SK-N-SH treated with all-trans-retinoic acid at 6 μM for 48 hours (cell line): ENCODE measurements around the gene FFAR4.

ENCODE experiments used
- ATAC-seq: fragments of 200-7000 bp; cut with Tn5 transposase; 3 replicates; pipeline ENCODE4 v1.9.1; 2020; ENCODE audit warnings: mild to moderate bottlenecking, moderate library complexity
- ARNTL ChIP-seq: fragments of 450-650 bp; formaldehyde crosslinking; IDR thresholded peaks from 2 replicates; pipeline ENCODE4 v1.5.0; 2020; ENCODE audit warnings: low read depth, mild to moderate bottlenecking, moderate library complexity, borderline replicate concordance
- BACH2 ChIP-seq: fragments of 250-450 bp; sonication (Bioruptor Pico); IDR thresholded peaks from 2 replicates; pipeline ENCODE4 v1.9.0; 2021; ENCODE audit warnings: mild to moderate bottlenecking, borderline replicate concordance
- CREB5 ChIP-seq: fragments of 250-450 bp; sonication (Bioruptor Pico); IDR thresholded peaks from 2 replicates; pipeline ENCODE4 v1.5.1; 2020; ENCODE audit warnings: low read depth, mild to moderate bottlenecking, moderate library complexity
- CSDC2 ChIP-seq: fragments of 250-450 bp; sonication (Bioruptor Pico); IDR thresholded peaks from 2 replicates; pipeline ENCODE4 v1.5.0; 2020; ENCODE audit warnings: mild to moderate bottlenecking, moderate library complexity
- CSRNP3 ChIP-seq: fragments of 250-450 bp; sonication (Bioruptor Pico); IDR thresholded peaks from 2 replicates; pipeline ENCODE4 v1.5.1; 2021; ENCODE audit warnings: mild to moderate bottlenecking, moderate library complexity
- ESRRG ChIP-seq: fragments of 250-450 bp; sonication (Bioruptor Pico); IDR thresholded peaks from 2 replicates; pipeline ENCODE4 v1.6.1; 2021; ENCODE audit warnings: mild to moderate bottlenecking
- GLIS3 ChIP-seq: fragments of 250-450 bp; sonication (Bioruptor Pico); IDR thresholded peaks from 2 replicates; pipeline ENCODE4 v1.5.0; 2020; ENCODE audit warnings: mild to moderate bottlenecking, moderate library complexity
- ISL1 ChIP-seq: fragments of 250-450 bp; sonication (Bioruptor Pico); IDR thresholded peaks from 2 replicates; pipeline ENCODE4 v2.1.2; 2022; ENCODE audit warnings: mild to moderate bottlenecking, moderate library complexity
- OSR1 ChIP-seq: fragments of 250-450 bp; sonication (Bioruptor Pico); IDR thresholded peaks from 2 replicates; pipeline ENCODE4 v1.8.0; 2022; ENCODE audit warnings: moderate library complexity, mild to moderate bottlenecking, inconsistent platforms
- PATZ1 ChIP-seq: fragments of 250-450 bp; sonication (Bioruptor Pico); IDR thresholded peaks from 2 replicates; pipeline ENCODE4 v1.8.0; 2020; ENCODE audit warnings: mild to moderate bottlenecking, moderate library complexity, borderline replicate concordance
- POU6F1 ChIP-seq: fragments of 250-450 bp; sonication (Bioruptor Pico); IDR thresholded peaks from 2 replicates; pipeline ENCODE4 v1.8.0; 2021; ENCODE audit warnings: low read depth, mild to moderate bottlenecking, moderate library complexity, borderline replicate concordance
- PPARA ChIP-seq: fragments of 250-450 bp; sonication (Bioruptor Pico); IDR thresholded peaks from 2 replicates; pipeline ENCODE4 v1.5.0; 2020; ENCODE audit warnings: mild to moderate bottlenecking, borderline replicate concordance
- RARB ChIP-seq: fragments of 250-450 bp; sonication (Bioruptor Pico); IDR thresholded peaks from 2 replicates; pipeline ENCODE4 v1.8.0; 2021; ENCODE audit warnings: mild to moderate bottlenecking, moderate library complexity
- SNAI2 ChIP-seq: fragments of 250-450 bp; sonication (Bioruptor Pico); IDR thresholded peaks from 2 replicates; pipeline ENCODE4 v1.5.0; 2020; ENCODE audit warnings: mild to moderate bottlenecking, moderate library complexity
- TCF4 ChIP-seq: fragments of 250-450 bp; sonication (Bioruptor Pico); IDR thresholded peaks from 2 replicates; pipeline ENCODE4 v1.8.0; 2021; ENCODE audit warnings: mild to moderate bottlenecking, moderate library complexity, borderline replicate concordance
- TOX ChIP-seq: fragments of 250-450 bp; sonication (Bioruptor Pico); IDR thresholded peaks from 2 replicates; pipeline ENCODE4 v1.8.0; 2021; ENCODE audit warnings: mild to moderate bottlenecking, moderate library complexity, borderline replicate concordance
- TSHZ2 ChIP-seq: fragments of 250-450 bp; sonication (Bioruptor Pico); IDR thresholded peaks from 2 replicates; pipeline ENCODE4 v1.5.0; 2020; ENCODE audit warnings: mild to moderate bottlenecking, moderate library complexity
- ZC3H10 ChIP-seq: fragments of 250-450 bp; sonication (Bioruptor Pico); IDR thresholded peaks from 2 replicates; pipeline ENCODE4 v1.5.1; 2021; ENCODE audit warnings: mild to moderate bottlenecking, moderate library complexity
- ZFP3 ChIP-seq: fragments of 250-450 bp; sonication (Bioruptor Pico); IDR thresholded peaks from 2 replicates; pipeline ENCODE4 v1.5.0; 2020; ENCODE audit warnings: mild to moderate bottlenecking, moderate library complexity
- ZFP30 ChIP-seq: fragments of 450-650 bp; formaldehyde crosslinking; IDR thresholded peaks from 2 replicates; pipeline ENCODE4 v1.5.0; 2022; ENCODE audit warnings: mild to moderate bottlenecking, moderate library complexity
- ZNF565 ChIP-seq: fragments of 450-650 bp; formaldehyde crosslinking; conservative IDR thresholded peaks from 2 replicates; pipeline ENCODE4 v1.5.0; 2020; ENCODE audit warnings: low read depth, mild to moderate bottlenecking, moderate library complexity
- ZNF70 ChIP-seq: fragments of 450-650 bp; formaldehyde crosslinking; IDR thresholded peaks from 2 replicates; pipeline ENCODE4 v1.5.0; 2020; ENCODE audit warnings: mild to moderate bottlenecking, moderate library complexity
- ZNF8 ChIP-seq: fragments of 450-650 bp; formaldehyde crosslinking; IDR thresholded peaks from 2 replicates; pipeline ENCODE4 v1.5.0; 2020; ENCODE audit warnings: mild to moderate bottlenecking, moderate library complexity

The FFAR4 gene

GRCh38 chr10:93576888-93577287 lies 10.4 kb downstream of the FFAR4 start:
- TF ChIP-seq ZNF565: no peak
- no peak for TF ChIP-seq ZC3H10 (CRISPR knock-in tag)
- no peak for TF ChIP-seq BACH2 (CRISPR knock-in tag)
- TF ChIP-seq TCF4 (CRISPR knock-in tag): no peak
- TF ChIP-seq POU6F1 (CRISPR knock-in tag): no peak
- TF ChIP-seq CSDC2 (CRISPR knock-in tag): no peak
- no peak for TF ChIP-seq TSHZ2 (CRISPR knock-in tag)
- no peak for TF ChIP-seq ZNF70 (CRISPR knock-in tag)
- no peak for TF ChIP-seq CREB5 (CRISPR knock-in tag)
- no peak for TF ChIP-seq PATZ1 (CRISPR knock-in tag)
- no peak for TF ChIP-seq PPARA
- no peak for TF ChIP-seq RARB (CRISPR knock-in tag)
- TF ChIP-seq ZFP30: no peak
- TF ChIP-seq ZNF8: no peak
- ATAC-seq: no peak

- ATAC-seq: no peak
- TF ChIP-seq GLIS3 (CRISPR knock-in tag) (no peak), ZFP30 (no peak), ZNF8 (no peak), ESRRG (CRISPR knock-in tag) (no peak), TOX (CRISPR knock-in tag) (no peak), RARB (CRISPR knock-in tag) (no peak), TCF4 (CRISPR knock-in tag) (no peak), SNAI2 (no peak), CSDC2 (CRISPR knock-in tag) (no peak), PPARA (no peak), ZNF70 (CRISPR knock-in tag) (no peak)
Observed at GRCh38 chr10:93577565-93577964, 11.1 kb downstream of the FFAR4 start.

GRCh38 chr10:93579089-93579488 lies 12.6 kb downstream of the FFAR4 start:
- TF ChIP-seq OSR1 (CRISPR knock-in tag) (no peak), ZFP3 (CRISPR knock-in tag) (no peak), POU6F1 (CRISPR knock-in tag) (no peak), ZC3H10 (CRISPR knock-in tag) (no peak), CSDC2 (CRISPR knock-in tag) (no peak), ZNF8 (no peak), SNAI2 (no peak), BACH2 (CRISPR knock-in tag) (no peak), ARNTL (CRISPR knock-in tag) (no peak), ZNF70 (CRISPR knock-in tag) (no peak), TOX (CRISPR knock-in tag) (no peak), CSRNP3 (CRISPR knock-in tag) (no peak), ZFP30 (no peak), ISL1 (CRISPR knock-in tag) (no peak)
- no peak for ATAC-seq
